ENCODE data around the gene SMYD1.
A peak's percentile ranks its signal among the peaks of the same experiment; 100 is the strongest.

SMYD1 gene

GRCh38 chr2:88097891-88098557 lies 30.4 kb downstream of the SMYD1 start:
- in situ Hi-C loops (cut with HindIII; ENCODE audit: low pct_unique_long_range_greater_than_20kb, low sequenced_read_pairs): no loop called here
- no peak for TF ChIP-seq JUND (IDR thresholded peaks at IDR 0.05; ENCODE audit: low read depth)
- DNase-seq (ENCODE audit: low read depth in 1 of 2, low spot score in 1 of 2): no peak

GRCh38 chr2:88098558-88098900 lies 30.9 kb downstream of the SMYD1 start:
- no peak for DNase-seq (ENCODE audit: low read depth in 1 of 2, low spot score in 1 of 2)
- no peak for TF ChIP-seq JUND (IDR thresholded peaks at IDR 0.05; ENCODE audit: low read depth)
- in situ Hi-C loops (cut with HindIII; ENCODE audit: low pct_unique_long_range_greater_than_20kb, low sequenced_read_pairs): no loop called here

GRCh38 chr2:88099798-88100488 lies 32.3 kb downstream of the SMYD1 start:
- in situ Hi-C loops (cut with HindIII; ENCODE audit: low pct_unique_long_range_greater_than_20kb, low sequenced_read_pairs): no loop called here
- DNase-seq (ENCODE audit: low read depth in 1 of 2, low spot score in 1 of 2): peak in 1 of 2 experiments; percentile 47
- no peak for TF ChIP-seq JUND (IDR thresholded peaks at IDR 0.05; ENCODE audit: low read depth)

- no peak for DNase-seq (ENCODE audit: low read depth in 1 of 2, low spot score in 1 of 2)
- in situ Hi-C loops (cut with HindIII; ENCODE audit: low pct_unique_long_range_greater_than_20kb, low sequenced_read_pairs): no loop called here
- TF ChIP-seq JUND (IDR thresholded peaks at IDR 0.05; ENCODE audit: low read depth): no peak
These were observed 32.8 kb downstream of the SMYD1 start for GRCh38 chr2:88100489-88100858.

GRCh38 chr2:88108796-88109195 lies 41.2 kb downstream of the SMYD1 start:
- DNase-seq (ENCODE audit: low read depth in 1 of 2, low spot score in 1 of 2): no peak
- TF ChIP-seq JUND (IDR thresholded peaks at IDR 0.05; ENCODE audit: low read depth): no peak

GRCh38 chr2:88110830-88111229 lies 43.2 kb downstream of the SMYD1 start:
- no peak for DNase-seq (ENCODE audit: low read depth in 1 of 2, low spot score in 1 of 2)
- TF ChIP-seq JUND (IDR thresholded peaks at IDR 0.05; ENCODE audit: low read depth): no peak
- in situ Hi-C loops (cut with HindIII; ENCODE audit: low pct_unique_long_range_greater_than_20kb, low sequenced_read_pairs): no loop called here

More at GRCh38 chr2:88108796-88109195, 41.2 kb downstream of the SMYD1 start:
- in situ Hi-C loops (cut with HindIII; ENCODE audit: low pct_unique_long_range_greater_than_20kb, low sequenced_read_pairs): no loop called here

- in situ Hi-C loops (cut with HindIII; ENCODE audit: low pct_unique_long_range_greater_than_20kb, low sequenced_read_pairs): no loop called here
- no peak for TF ChIP-seq JUND (IDR thresholded peaks at IDR 0.05; ENCODE audit: low read depth)
- no peak for DNase-seq (ENCODE audit: low read depth in 1 of 2, low spot score in 1 of 2)
These were observed 45.4 kb downstream of the SMYD1 start for GRCh38 chr2:88113069-88113468.

- no peak for TF ChIP-seq JUND (IDR thresholded peaks at IDR 0.05; ENCODE audit: low read depth)
- in situ Hi-C loops (cut with HindIII; ENCODE audit: low pct_unique_long_range_greater_than_20kb, low sequenced_read_pairs): no loop called here
- DNase-seq (ENCODE audit: low read depth in 1 of 2, low spot score in 1 of 2): no peak
These were observed 47.3 kb downstream of the SMYD1 start for GRCh38 chr2:88114889-88115288.

- DNase-seq (ENCODE audit: low read depth in 1 of 2, low spot score in 1 of 2): no peak
- no peak for TF ChIP-seq JUND (IDR thresholded peaks at IDR 0.05; ENCODE audit: low read depth)
- in situ Hi-C loops (cut with HindIII; ENCODE audit: low pct_unique_long_range_greater_than_20kb, low sequenced_read_pairs): no loop called here
These were observed 48.3 kb downstream of the SMYD1 start for GRCh38 chr2:88115825-88116518.

GRCh38 chr2:88116669-88117432 lies 49.2 kb downstream of the SMYD1 start:
- TF ChIP-seq JUND (IDR thresholded peaks at IDR 0.05; ENCODE audit: low read depth): no peak
- no peak for DNase-seq (ENCODE audit: low read depth in 1 of 2, low spot score in 1 of 2)
- in situ Hi-C loops (cut with HindIII; ENCODE audit: low pct_unique_long_range_greater_than_20kb, low sequenced_read_pairs): no loop called here

- DNase-seq (ENCODE audit: low read depth in 1 of 2, low spot score in 1 of 2): no peak
- no peak for TF ChIP-seq JUND (IDR thresholded peaks at IDR 0.05; ENCODE audit: low read depth)
- in situ Hi-C loops (cut with HindIII; ENCODE audit: low pct_unique_long_range_greater_than_20kb, low sequenced_read_pairs): no loop called here
These were observed 50.3 kb downstream of the SMYD1 start for GRCh38 chr2:88117973-88118372.

GRCh38 chr2:88121678-88122077 lies 54.1 kb downstream of the SMYD1 start:
- in situ Hi-C loops (cut with HindIII; ENCODE audit: low pct_unique_long_range_greater_than_20kb, low sequenced_read_pairs): no loop called here
- no peak for DNase-seq (ENCODE audit: low read depth in 1 of 2, low spot score in 1 of 2)
- no peak for TF ChIP-seq JUND (IDR thresholded peaks at IDR 0.05; ENCODE audit: low read depth)
